GM12892 (cell line): ENCODE data around the gene TSPEAR.

Source experiments
- POLR2A ChIP-seq: IDR thresholded peaks from 2 replicates; pipeline ENCODE4 v1.6.1; 2011; ENCODE audit warnings: low read depth, low read length, control low read depth
- POLR2AphosphoS5 ChIP-seq: IDR thresholded peaks from 2 replicates; pipeline ENCODE4 v1.6.1; 2011; ENCODE audit warnings: low read depth, low read length, control low read depth
- TAF1 ChIP-seq: IDR thresholded peaks from 2 replicates; pipeline ENCODE4 v1.6.1; 2011; ENCODE audit warnings: low read depth, mild to moderate bottlenecking, control low read depth, low read length, borderline replicate concordance

DNA sequence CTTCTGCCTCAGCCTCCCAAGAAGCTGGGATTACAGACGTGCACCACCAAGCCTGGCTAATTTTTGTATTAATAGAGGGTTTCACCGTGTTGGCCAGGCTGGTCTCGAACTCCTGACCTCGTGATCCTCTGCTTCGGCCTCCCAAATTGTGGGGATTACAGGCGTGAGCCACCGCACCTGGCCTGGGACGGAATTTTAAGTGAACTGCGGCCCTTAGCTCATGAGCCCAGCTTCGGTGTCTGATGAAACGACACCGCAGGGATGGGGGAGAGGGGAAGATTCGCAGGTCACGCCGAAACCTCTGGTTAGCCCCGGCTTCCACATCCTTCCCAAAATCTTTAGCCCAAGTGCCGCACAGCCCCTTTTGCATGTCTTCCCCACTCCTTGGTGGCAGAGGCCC is 217.0 kb downstream of the TSPEAR start:
- TF ChIP-seq POLR2A (no peak), POLR2AphosphoS5 (no peak), TAF1 (no peak)
